HG03066 (cell line): Measurements from ENCODE around the gene ARPC2.
"Not testable (repeated sequence)": the region's sequence is repeated elsewhere in the genome, so short reads cannot be mapped to it uniquely, and the experiment has no call there.

Experiments used
- ATAC-seq: cut with Tn5 transposase; IDR thresholded peaks from one replicate; pipeline ENCODE4 v1.9.1; 2021; ENCODE audit warnings: low read depth; ENCODE audit not compliant: unreplicated experiment

The ARPC2 gene

DNA sequence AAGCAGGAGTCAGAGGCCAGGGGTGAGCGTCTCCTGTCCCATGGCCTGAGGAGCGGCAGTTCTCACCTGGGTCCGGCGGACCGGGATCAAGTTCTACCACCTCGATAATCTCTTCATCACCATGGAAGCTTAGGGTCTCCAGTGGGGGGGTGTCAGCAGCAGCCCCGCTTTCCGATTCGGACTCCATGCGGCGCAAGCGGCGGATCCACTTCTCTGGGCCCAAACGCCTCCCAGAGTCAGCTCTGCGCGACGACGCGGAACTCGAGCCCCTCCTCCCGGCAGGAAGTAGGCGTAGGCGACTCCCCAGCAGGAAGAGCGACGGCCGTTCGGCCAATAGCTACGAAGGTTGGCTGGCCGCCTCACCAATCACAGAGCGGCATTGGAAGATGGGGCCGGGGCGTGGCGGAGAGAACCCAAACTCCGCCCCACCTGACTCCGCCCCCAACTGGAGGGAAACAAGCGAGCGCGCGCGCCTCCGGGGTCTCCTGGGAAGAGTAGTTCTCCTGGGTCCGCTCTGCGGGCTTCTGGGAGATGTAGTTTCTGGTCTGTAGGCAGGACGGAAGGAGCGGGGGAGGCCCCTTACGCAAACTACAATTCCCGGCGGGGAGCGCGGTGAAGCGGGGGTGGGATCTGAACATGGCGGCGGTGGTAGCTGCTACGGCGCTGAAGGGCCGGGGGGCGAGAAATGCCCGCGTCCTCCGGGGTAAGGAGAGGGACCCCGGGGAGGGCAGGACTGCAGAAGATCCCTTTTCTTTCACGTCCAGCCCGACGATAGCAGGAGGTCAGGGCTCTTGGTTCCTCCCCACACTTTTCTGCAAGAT, 53.1 kb downstream of the ARPC2 start, which contains the start of the genes AAMP and PNKD:
TSS of gene AAMP (minus strand) at position 238 of the 821 bp plus-strand sequence. CDS start at position 187, 51 bp downstream.
TSS of gene PNKD (plus strand) at position 620 of the 821 bp plus-strand sequence. CDS start at position 637, 17 bp downstream.
- ATAC-seq: peak; percentile 87

DNA sequence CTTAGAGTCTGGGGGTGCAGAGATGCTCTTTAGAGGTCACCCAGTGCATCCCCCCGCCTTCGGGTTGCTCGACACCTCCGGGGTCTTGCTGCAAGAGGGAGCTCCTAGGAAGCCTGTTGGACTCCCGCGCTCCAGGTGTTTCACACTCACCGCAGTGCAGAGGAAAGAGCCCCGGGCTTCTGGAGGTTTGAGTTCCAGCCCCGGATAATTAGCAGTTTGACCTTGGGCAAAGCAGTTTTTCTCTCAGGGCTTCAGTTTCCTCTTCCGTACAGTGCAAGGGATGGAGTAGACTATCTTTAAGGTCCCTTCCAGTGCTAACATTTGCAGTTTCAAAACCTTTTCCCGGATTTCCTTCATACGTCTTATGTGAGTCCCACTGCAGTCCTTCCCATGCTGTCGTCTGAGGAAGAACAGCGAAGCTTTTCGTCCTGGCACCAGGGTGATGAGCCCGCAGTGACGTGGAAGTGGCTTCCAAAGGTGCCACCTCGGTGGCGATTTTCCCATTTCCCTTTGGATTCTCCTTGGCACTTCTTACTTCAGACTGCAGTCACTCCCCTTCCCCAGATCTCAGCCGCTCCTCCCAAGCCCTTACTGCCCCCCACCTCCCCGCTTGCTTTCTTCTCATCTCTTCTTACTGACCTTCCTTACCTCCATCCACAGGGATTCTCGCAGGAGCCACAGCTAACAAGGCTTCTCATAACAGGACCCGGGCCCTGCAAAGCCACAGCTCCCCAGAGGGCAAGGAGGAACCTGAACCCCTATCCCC, 53.9 kb downstream of the ARPC2 start:
- no peak for ATAC-seq

DNA sequence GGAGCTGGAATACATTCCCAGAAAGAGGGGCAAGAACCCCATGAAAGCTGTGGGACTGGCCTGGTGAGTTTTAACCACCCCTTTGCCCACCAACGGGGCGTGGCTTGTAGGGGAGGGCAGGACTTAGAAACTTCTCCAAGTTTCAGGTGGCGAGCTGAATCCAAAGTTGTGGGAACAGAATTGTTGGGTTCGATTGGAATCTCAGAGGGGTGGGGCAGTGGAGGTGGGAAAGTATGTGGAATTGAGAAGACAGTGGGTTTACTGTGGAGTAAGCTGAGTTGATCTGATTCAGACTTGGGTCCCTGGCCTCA, 54.5 kb downstream of the ARPC2 start:
- no peak for ATAC-seq

GRCh38 chr2:218271865-218272530, 55.0 kb downstream of the ARPC2 start:
- no peak for ATAC-seq

DNA sequence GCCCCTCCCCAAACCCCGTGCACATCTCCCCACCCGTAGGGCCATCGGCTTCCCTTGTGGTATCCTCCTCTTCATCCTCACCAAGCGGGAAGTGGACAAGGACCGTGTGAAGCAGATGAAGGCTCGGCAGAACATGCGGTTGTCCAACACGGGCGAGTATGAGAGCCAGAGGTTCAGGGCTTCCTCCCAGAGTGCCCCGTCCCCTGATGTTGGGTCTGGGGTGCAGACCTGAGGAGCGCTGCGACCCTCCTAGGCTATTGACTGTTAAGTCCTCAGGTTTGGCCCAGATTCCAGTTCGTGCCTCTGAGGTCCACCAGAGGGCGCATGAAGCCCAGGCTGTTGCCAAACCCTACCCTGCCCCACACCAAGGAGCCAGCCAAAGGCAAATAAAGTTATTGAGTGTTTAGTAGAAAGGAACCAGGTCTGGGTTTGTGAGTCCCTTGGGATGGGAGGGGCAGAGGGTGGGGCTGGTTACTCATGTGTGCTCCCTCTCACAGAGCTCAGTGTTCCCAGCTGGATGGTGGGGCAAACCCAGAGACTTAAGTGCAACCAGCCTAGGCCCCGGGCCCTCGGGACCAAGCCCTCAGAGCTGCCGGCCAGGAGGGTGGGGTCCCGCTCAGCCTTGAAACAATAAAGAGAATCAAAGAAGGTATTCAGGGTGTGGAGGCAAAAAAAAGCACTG, 55.7 kb downstream of the ARPC2 start:
- ATAC-seq: no peak

GRCh38 chr2:218273214-218273907, 56.4 kb downstream of the ARPC2 start:
- ATAC-seq: not testable (repeated sequence)

- no peak for ATAC-seq
Observed at GRCh38 chr2:218273908-218274249, 56.9 kb downstream of the ARPC2 start.

DNA sequence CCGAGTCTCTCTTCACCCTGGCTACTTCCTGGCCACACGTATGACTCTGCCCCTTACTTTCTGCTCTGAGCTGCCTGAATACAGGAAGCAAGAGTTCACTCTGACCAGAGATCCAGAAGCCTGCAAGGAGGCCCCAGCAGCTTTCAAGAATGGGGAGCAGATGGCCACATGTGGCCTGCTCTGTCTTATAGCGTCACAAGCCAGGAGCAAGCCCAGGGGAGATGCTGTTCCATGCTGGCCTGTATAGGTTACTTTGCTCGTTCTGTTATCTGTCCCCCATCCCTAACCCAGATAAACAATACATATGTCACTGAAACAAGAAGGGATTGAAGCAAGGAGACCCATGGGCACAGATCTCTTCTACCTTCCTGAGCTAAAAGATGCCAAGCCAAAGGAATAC, 57.6 kb downstream of the ARPC2 start:
- no peak for ATAC-seq

GRCh38 chr2:218275371-218276072, 58.5 kb downstream of the ARPC2 start:
- ATAC-seq: no peak

GRCh38 chr2:218276986-218277755, 60.2 kb downstream of the ARPC2 start:
- no peak for ATAC-seq

GRCh38 chr2:218277921-218278320, 60.9 kb downstream of the ARPC2 start:
- no peak for ATAC-seq

DNA sequence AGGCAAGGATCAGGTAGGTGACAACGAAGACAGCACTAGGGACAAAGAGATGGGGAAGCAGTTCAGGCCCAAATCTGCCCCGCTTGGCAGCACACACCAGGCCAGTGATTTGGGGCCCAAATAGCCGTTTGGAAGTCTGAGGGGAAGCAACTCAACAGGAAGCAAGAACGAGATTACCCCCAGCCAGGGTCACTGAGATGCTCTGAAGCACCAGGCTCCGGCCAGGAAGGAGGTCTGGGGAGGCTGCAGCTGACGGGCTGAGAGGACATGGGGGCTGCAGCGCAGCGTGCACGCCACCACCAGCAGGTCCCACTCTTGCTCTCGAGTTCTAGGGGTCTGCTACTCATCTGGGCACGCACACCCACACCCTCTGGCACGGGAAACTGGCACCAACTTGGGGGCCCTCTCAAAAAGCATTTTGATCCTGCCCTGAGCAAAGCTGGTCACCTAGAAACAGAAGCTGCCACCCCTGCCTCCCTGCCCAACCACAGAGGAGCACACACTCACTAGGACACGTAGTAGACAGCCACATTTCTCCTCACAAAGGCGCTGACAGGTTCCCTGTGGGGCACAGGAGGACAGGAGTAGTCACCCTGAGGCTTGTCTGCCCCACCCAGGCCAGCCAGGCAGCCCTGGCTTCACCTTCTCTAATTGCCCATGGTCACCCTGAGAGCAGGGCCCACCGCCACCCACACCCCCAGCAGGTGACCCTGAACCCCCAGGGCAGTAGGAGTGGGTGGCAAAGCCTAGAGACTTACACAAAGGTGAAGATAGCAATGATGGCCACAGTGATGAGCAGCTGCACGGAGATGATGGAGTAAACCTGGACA, 61.8 kb downstream of the ARPC2 start:
- ATAC-seq: no peak

DNA sequence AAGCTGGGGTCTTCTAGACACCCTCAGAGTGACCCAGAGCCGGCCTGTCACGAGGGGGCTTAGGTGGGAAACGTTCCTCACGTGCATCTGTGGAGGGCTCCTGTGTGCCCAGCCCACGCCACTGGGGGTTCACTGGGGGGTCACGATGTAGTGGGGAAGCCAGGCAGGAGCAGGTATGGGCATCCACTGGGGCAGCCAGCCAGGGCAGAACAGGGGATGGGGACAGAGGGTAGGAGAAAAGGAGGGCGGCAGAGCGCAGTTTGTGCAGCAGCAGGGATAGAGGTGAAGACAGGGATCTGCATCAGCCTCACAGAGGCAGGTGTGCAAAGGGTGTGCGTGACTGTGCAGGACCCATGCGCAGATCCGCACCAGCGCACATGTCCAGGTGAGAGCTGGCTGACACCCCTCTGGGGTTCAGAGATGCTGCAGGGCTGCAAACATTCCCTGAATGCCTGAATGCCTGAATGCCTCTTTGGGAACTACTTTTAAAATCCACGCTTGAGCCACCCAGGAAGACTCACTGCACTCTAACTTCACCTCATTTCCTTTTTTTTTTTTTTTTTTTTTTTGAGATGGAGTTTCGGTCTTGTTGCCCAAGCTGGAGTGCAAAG, 63.4 kb downstream of the ARPC2 start:
- ATAC-seq: no peak

DNA sequence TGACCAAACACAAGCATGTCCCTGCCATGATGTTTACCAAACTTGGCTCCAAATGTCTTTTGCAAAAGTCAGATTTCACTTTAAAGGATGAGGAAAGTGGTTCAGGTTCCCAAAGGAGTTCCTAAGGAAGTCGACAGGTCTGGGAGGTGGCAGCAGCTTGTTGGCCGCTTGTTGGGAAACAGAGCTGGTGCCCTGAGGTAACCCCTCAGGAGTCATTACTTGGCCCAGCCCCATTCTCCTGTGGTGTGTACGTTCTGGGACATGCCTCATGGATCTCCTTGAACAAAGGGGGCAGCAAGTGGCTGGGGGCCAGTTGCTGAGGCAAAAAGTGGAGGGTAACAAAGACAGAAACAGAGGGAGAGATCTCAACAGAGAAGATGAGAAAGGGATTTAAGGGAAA, 64.5 kb downstream of the ARPC2 start:
- ATAC-seq: no peak

DNA sequence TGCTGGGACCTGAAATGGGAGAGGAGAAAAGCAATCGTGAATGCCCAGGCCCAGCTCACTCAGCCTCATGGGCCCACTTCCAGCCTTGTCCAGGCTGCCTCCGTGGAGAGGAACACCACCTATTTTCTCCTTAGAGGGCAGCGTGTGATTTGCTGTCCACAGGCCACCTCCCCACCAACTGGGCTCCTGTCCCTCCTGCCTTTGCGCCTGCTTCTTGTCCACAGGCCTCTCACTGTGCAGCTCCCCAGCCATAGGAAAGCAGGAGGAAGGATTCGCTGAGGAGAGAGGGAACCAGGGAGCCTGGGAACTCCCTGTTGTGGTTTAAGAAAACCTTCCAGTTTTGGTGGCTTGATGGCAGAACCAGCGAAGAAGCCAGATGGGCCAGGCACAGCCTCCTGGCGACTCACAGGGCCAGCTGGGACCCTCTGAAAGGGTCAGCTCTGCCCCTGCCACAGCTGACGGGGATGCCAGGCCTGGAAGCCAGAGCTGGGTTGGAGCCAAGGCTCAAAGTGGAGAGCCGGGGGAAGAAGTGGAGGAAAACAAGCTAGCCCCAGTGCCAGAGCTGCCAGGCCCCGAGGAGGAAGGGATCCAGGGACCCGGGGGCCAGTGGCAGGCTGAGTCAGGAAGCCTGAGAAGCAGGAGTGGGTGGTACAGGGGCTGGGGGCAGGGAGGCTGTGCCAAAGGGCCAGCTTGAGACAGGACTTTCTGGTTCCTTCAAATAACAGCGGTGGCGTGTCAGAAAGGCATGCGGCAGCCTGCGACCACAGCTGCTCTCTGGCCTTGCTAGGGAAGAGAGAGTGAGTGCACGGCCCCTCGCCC, 65.4 kb downstream of the ARPC2 start:
- ATAC-seq: no peak

DNA sequence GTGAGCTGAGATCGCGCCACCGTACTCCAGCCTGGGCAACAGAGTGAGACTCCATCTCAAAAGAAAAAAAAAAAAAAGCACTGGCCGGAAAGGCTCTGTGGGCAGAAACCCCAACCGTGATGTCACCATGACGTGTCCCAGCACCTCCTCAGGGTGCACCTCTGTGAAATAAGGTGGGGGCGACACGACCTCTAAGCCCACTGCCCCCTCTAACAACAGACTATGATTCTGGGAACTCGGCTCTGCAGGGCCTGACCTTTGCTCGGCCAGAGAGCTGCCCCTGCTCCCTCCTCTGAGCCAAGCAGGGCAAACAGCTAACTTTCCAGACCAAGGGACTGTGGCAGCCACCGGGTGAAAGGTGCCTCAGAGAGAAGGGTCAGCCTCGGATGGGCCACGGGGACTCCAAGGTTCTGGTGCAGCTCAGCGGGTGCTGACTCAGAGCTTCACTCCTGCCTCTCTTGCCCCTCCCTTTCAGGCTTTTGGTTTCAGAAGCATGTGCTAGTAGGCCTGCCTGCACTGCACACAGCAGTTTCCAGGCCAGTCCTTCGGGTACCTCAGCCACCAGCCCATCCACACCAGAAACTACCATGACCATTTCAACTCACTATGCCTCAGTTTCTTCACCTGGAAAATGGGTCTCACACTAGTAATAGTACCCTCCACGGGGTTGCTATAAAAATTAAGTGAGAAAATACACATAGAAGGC, 67.3 kb downstream of the ARPC2 start:
- peak; percentile 29 for ATAC-seq
